C4-2B (cell line): Measurements from ENCODE around the gene CPN2.

Experiments used
- ZFX ChIP-seq: fragments of 450-650 bp; IDR thresholded peaks from 2 replicates; pipeline ENCODE4 v1.6.1; 2017
- TF ChIP-seq, protein P1 (sequence below): fragments of 450-650 bp; conservative IDR thresholded peaks from 2 replicates; pipeline ENCODE4 v1.5.1; 2017; ENCODE audit warnings: mild to moderate bottlenecking

DNA sequence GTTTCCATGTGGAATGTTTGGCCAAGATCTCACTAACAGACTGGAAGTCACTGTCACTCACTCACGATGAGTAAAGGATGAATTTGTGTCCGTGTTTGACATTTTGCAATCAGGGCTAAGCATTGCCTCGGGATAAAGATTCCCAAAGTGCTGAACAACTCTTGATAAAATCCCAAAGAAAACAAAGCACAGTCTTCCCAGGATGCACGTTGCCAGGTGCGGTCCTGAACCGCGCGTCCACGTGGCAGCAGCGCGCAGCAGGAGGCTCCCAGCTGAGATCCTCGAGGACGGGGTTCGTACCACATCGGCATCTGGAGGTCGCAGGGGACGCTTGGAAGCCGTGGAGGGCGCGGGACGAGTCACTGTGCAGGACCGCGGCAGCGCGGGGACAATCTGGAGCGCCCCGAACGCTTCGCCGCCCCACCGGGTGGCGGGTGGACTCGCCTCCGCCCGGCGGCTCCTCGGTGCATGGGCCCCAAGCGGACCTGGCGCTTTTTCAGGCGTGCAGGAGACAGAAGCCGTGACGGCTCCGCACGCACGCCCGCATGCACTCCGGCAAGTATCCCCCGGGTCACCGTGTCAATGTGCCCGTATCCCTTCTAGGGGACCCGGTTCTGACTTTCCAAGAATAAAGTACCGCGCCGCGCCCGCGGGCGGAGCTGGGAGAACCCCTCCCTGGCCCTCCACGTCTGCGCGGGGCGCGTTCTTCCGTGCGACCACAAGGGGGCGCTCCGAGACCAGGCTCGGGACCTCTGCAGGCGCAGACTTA lies 17.7 kb downstream of the CPN2 start:
- TF ChIP-seq, protein P1, sequence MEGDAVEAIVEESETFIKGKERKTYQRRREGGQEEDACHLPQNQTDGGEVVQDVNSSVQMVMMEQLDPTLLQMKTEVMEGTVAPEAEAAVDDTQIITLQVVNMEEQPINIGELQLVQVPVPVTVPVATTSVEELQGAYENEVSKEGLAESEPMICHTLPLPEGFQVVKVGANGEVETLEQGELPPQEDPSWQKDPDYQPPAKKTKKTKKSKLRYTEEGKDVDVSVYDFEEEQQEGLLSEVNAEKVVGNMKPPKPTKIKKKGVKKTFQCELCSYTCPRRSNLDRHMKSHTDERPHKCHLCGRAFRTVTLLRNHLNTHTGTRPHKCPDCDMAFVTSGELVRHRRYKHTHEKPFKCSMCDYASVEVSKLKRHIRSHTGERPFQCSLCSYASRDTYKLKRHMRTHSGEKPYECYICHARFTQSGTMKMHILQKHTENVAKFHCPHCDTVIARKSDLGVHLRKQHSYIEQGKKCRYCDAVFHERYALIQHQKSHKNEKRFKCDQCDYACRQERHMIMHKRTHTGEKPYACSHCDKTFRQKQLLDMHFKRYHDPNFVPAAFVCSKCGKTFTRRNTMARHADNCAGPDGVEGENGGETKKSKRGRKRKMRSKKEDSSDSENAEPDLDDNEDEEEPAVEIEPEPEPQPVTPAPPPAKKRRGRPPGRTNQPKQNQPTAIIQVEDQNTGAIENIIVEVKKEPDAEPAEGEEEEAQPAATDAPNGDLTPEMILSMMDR, result peak; percentile 100
- TF ChIP-seq ZFX, result peak; percentile 70; the same call in 1 of the 2 replicates
